Activated CD4-positive, alpha-beta T cell treated with anti-CD3 and anti-CD28 coated beads for 24 hours (primary cell): Measurements from ENCODE around the gene BEND3.

Source experiments
- DNase-seq, 2 donors: peaks; one replicate each; pipeline ENCODE4 v3.0.0-alpha.2; 2020; ENCODE audit warnings: low read depth in 2 of 2

BEND3 gene

DNA sequence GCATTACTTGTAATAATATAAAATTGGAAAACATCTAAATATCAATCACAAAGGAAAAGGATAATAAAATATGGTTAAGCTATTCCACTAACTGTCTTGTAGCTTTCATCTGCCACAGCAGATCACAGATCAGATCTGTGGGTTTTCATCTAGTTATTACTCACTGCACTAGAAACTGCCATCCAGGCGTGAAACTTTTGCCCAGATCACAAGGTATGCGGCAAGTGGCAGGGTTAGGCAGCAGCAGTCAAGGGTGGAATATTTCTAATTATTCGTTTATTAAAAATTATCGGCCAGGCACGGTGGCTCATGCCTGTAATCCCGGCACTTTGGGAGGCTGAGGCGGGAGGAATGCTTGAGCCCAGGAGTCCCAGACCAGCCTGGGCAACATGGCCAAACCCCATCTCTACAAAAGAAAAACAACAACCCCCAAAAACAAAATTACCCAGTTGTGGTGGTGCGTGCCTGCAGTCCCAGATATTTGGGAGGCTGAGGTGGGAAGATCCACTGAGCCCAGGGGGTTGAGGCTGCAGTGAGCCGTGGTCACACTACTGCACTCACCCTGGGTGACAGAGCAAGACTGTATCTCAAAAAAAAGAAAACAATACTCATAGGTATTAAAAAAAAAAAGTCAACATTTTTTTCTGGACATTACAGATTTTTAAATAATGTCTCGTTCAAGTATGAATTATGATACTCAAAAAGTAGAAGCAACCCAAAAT is 32.1 kb downstream of the BEND3 start:
- DNase-seq = no peak

- no peak for DNase-seq
Measured at GRCh38 chr6:107082045-107082444, 33.3 kb downstream of the BEND3 start.

DNA sequence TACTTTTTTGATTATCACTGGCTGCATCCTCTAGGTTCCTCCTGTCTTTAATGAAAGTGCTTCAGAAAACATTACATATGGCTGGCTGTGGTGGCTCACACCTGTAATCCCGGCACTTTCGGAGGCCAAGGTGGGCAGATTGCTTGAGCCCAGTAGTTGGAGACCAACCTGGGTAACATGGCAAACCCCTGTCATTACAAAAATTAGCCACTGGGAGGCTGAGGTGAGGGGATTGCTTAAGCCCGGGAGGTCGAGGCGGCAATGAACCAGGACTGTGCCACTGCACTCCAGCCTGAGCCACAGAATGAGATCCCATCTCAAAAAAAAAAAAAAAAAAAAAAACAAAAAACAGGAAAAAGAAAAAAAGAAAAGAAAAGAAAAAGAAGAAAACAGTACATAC is 35.3 kb downstream of the BEND3 start:
- DNase-seq = no peak

DNA sequence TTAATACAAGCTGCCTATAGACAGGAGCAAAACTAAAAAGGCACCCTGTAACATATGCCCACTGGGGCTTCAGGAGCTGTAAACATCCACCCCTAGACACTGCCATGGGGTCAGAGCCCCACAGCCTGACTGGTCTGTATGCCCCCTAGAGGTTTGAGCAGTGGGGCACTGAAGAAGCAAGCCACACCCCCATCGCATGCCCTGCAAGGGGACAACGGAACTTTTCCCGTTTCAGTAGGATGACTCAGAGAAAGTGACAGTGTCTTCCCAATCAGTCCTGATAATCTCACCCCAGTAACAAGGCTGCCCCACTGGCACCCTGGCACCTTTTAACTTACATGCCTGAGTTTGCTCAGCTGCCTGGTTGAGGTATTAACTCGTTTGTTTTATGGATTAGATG is 35.9 kb downstream of the BEND3 start:
- DNase-seq = no peak

GRCh38 chr6:107077710-107078109 is 37.6 kb downstream of the BEND3 start:
- no peak for DNase-seq

DNA sequence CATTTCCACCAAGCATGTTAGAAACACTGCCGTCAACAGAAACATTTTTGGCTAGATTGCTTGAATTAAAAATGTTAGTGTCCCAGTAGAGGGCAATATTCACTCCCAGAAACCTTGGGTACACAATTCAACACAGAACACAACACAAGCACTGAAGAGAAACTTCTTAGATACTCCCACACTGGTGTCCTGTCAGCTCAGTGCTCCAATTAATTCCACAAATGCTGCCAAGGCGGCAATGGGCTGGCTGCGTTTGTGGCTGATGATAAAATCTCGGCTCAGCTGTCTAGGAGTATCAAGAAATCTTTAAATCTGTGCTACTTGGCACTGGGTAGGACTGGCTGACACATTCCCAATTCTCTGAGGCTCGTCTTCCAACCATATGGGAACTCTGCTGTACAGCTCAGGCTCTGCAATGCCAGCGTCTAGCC is 39.3 kb downstream of the BEND3 start:
- no peak for DNase-seq

DNA sequence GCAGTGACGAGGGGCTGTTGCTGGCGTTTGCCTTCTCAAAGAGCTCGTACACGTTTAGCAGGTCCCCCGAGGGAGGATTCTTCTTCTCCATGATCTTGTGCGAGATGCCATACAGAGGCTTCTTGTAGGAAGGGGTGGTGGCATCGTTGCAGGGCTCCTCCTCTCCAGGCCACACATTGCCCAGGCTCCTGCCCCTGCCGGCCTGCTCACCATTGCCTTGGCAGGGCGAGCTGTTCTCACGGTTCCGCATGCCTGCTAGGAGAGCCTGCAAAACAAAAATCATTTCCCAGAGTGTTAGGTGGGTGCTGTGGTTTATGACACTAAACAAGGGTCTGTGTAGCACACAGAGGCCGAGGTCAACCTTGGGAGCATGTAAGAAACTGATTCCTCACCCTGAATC is 44.6 kb downstream of the BEND3 start:
- no peak for DNase-seq

DNA sequence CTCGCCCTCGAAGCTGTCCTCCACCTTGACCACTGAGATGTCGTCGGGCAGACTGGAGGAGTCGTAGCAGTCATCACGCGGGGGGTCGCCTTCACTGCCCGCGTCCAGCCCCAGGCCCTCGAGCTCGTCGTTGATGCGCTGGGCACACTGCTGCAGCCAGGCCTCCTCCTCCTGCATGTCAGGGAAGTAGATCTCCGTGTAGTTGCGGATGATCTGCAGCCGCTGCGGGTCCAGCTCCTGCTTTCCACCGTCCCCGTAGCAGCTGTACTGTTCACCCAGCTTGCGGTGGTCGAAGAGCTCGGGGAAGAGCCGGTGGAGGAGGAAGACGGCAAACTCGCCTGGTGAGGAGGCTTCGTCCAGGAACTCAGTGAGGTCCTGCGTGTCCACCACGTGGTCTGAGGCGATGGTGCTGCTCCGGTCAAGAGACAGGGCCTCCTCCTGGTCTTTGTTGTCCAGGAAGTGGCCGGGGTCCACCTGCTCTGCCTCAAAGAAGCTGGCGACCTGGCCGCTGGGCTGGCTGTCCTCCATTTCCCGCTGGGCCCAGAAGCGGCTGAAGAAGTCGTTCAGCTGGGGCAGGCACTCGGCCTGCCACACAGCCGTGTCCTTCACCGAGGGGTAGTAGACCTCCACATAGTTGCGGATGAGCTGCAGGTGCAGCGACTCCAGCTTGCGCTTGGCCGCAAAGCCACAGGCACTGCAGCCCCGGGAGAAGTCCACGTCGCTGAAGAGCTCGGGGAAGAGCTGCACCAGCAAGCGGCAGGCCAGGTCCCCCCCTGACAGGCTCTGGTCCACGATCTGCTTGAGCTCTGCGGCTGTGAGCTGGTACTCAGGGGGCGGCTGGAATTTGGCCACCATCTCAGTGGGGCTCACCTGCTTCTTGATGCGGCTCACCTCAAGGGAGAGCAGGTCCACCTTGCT is 45.4 kb downstream of the BEND3 start:
- DNase-seq = no peak

DNA sequence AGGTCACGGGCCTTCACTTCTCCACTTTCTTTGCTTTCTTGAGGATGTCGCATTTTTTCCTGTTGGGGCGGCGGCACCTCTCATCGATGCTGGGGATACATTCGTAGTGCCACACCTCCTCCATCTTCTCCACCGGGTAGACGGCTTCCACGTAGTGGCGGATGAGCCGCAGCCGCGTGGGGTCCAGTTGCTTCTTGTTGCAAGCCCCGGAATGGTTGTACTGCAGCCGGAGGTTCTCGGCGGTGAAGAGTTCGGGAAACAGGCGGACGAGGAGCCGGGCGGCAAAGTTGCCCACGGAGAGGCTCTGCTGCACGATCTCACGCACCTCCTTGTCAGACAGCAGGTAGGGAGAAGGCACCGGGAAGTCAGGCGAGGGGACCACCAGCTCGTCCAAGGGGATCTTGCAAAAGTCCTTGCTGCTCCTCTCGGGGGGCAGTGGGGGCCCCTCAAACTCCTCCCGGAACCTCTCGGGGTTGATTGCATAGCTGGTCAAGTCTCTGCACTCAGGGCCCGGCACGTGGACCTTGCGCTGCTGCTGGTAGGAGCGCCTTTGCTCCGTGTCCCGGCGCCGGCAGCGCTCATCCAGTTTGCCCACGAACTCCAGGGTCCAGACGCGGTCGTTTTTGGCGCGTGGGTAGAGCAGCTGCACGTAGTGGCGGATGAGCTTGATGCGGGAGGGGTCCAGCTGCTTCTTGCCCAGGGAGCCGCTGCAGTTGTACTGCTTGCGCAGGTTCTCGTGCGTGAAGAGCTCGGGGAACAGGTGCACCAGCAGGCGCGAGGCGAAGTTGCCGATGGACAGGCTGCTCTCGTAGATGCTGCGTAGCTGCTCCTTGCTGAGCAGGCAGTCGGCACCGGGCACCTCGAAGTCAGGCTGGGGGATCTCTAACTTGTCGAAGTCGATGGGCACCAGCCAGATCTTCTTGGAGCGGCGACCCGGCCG is 46.4 kb downstream of the BEND3 start:
- no peak for DNase-seq

DNA sequence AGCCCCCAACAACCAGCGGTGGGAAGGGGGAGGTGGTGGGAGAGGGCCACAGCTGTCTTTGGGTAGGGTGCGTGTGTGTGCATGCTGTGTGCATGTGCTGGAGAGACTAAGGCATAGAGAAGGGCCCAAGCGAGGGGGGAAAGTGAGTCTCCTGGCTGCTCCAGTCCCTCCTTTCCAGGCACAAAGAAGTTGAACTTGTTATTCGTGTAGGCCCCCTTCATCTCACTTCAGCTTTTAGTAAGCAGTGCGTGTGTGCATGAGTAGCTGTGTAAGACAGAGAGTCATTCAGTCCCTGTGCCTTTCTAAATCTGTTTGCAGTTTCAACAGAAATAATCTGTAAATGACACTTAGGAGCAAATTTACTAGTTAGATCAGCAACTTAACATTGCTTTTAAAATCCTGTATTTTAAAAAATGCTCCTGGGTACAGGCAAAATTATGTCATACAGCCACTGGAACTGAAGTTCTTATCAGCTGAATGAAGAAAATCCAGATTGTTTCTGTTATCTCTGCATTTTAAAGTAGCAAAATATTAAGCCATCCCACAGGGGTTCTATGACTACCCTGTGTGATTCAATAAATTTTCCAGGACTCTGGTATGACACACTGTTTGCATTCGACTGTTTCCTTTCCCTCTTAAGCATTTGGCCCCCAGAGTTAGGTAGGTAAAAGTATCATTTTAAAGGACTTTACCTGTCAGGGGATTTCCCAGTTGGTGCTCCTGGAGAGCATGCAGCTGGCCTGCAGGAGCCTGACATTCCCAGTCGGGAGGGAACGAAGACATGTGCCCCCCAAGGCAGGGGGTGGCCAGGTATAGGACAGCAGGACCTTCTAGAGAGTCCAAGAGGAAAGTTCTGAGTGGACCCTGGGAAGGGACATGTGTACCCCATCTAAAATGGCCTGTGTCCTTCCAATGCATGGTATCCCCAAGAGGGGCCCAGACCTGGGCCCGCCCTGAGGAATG is 48.3 kb downstream of the BEND3 start:
- no peak for DNase-seq

DNA sequence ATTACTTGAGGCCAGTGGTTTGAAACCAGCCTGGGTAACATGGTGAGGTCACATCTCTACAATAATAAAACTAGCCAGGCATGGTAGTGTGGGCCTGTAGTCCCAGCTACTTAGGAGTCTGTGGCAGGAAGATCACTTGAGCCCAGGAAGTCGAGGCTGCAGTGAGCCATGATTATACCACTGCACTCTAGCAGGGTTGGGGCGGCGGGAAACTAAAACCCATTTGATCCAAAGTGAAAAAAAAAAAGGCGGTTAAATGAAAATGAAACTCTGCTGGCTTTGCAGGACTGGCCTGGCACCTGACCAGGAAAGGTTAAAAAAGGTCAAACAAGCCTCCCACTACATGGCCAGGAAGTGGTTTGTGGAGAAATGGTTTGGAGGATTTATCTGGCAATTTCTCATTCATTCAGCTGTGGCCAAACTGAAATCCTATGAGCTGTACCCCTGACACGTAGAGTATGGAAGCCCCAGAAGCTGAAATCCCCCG is 50.7 kb downstream of the BEND3 start:
- peak in 1 of 2 donors; percentile 10 for DNase-seq

GRCh38 chr6:107062691-107063090 is 52.6 kb downstream of the BEND3 start:
- no peak for DNase-seq

- no peak for DNase-seq
Measured at GRCh38 chr6:107061125-107062020, 53.9 kb downstream of the BEND3 start.

DNA sequence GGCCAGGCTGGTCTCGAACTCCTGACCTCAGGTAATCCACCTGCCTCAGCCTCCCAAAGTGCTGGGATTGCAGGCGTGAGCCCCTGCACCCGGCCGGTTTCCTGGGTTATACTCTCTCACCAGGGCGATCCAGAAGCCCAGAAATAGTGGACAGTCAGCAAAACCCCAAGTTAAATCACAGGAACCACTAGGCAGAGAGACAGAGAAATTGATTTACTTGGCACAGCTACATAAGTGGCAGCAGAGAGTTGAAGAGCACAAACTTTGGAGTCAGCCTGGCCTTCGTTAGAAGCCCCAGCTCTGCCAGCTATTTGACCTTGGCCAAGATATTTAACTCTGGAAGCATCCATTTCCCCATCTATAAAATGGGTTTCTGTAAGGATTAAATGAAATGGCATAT is 54.6 kb downstream of the BEND3 start:
- no peak for DNase-seq

DNA sequence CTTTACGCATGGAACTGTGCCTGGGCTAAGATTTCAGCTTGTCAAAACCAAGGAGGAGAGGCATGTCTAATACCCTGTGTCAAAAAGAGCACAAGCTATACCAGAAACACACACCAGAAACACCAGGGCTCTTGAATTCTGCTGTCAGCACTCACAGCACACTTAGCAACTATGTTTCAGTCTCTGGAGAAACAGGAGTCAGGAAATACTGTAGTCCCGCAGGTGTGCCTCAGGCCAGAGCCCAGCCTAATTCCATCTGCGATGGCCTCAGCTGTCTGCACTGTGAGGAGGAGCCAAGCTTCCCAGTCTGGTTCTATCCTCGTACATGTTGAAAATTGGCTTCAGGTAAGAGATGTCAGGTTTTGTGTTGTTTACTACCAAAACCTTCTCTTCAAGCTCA is 55.7 kb downstream of the BEND3 start:
- DNase-seq = no peak

DNA sequence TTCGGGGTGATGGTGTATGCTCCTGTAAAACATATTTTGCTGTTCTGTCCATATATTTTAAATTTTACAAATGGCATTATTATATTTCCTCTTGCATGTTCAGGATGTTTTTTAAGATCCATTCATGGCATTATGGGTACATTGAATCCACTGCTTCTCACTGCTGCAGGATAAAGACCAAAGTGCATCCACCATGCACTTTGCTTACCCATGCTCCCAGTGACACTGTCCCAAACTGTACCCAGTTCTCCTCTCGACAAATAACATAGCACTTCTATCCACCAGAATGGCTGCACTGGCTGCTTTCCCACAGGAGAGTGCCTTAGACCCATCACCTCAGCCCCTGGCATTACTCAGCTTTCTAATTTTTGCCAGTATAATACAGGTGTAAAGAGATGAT is 57.6 kb downstream of the BEND3 start:
- DNase-seq = no peak

DNA sequence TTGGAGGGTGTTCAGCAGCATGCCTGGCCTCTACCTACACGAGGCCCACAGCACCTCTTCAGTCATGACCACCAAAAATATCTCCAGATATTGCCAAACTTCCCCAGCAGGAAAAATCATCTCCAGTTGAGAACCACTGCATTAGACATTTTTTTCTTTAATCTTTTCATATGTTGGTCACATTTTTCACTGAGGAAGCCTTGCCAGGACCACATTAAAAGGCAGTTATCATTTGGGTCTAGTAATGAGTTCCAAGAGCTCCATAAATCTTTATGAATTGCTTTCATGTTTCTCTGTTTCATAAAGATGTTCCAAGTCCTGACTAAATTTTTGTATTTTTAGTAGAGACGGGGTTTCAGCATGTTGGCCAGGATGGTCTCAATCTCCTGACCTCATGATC is 58.5 kb downstream of the BEND3 start:
- no peak for DNase-seq

- DNase-seq = no peak
Measured at GRCh38 chr6:107047807-107048206, 67.5 kb downstream of the BEND3 start.

DNA sequence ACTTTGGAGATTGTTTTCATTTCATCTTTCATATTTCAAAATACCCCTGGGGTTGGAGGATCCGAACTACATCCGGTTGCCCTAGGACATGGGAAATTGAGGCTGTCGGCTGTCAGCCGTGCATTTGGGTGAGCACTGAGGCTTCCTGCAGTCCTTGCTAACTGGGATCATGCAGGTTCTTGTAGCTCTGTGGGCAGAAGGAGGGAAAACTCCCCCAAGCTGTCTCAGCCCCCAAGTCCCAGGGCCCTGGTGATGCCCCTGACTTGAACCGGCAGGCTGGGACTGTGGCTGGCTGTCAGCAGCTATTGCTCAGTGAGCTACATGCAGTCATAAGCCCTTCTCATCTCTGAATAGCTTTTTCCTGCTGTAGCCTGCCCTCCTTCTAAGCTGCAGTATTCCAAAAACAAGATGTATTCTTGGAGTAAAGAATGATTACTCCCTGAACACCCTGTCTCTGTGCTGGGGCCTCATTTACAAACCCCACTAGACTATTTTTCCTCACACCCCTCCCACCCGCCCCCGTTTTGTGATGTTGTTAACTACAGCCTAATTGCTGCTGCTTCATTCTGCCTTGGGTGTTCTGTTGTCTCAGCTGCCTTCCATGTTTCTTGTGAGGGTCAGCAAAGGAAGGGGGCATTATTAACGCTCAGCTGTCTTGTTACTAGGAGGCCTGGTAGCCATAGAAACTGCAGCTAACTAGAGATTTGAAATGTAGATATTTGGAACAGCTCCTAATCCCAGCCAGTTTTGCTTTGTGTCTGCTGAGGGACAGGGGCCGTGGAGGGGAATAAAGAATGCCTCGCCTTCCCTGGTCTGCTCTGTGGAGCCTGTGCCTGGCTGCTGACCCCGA is 69.3 kb downstream of the BEND3 start:
- DNase-seq = no peak
